Measurements from ENCODE around the gene ZC2HC1C.

DNA sequence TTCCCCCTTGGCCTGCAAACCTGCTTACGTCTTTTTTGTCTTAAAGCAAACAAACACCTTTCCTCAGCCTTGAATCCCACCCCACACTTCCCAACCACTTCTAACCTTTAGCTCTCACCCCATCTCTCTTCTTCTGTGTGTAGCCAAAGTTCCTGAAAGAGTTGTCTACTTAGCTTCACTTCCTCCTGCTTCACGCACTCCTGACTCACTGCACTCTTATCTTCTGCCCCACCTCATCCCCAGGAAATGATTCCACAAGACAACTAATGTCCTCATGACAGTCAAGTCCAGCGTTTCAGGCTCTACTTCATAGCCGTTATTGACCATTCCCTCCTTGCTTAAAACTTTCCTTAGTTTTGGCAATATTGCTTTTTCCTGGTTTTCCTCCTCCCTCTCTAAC lies 44.4 kb upstream of the ZC2HC1C start:
- TF ChIP-seq SP1 (IDR thresholded peaks at IDR 0.05): no peak
- TF ChIP-seq TARDBP (IDR thresholded peaks at IDR 0.05): no peak
- no peak for TF ChIP-seq BHLHE40 (IDR thresholded peaks at IDR 0.05; ENCODE audit: borderline replicate concordance)
- TF ChIP-seq FOXM1 (IDR thresholded peaks at IDR 0.05; ENCODE audit: borderline replicate concordance): no peak
- no peak for TF ChIP-seq FOXK2 (IDR thresholded peaks at IDR 0.05)
- TF ChIP-seq SUZ12 (IDR thresholded peaks at IDR 0.05): no peak
- TF ChIP-seq PKNOX1 (IDR thresholded peaks at IDR 0.05): no peak
- TF ChIP-seq NFRKB (IDR thresholded peaks at IDR 0.05): no peak

All from HEK293T (cell line).